Neuronal stem cell (in vitro differentiated cells): Measurements from ENCODE around the gene TOX2.

Experiments
- DNase-seq: peaks from one replicate; pipeline ENCODE4 v3.0.0-alpha.2; 2013; ENCODE audit warnings: low spot score
- H2AFZ ChIP-seq: one replicate; pipeline ENCODE4 v1.6.1; 2013; ENCODE audit warnings: mild to moderate bottlenecking, low read length, inconsistent platforms
- H2AK5ac ChIP-seq: 2 replicates; pipeline ENCODE4 v1.6.1; 2013; ENCODE audit warnings: low read depth, mild to moderate bottlenecking, inconsistent platforms, low read length, moderate library complexity, mixed read lengths
- H2BK120ac ChIP-seq: 2 replicates; pipeline ENCODE4 v1.6.1; 2013; ENCODE audit warnings: low read depth, mild to moderate bottlenecking, inconsistent platforms, low read length, moderate library complexity, mixed read lengths
- H2BK12ac ChIP-seq: one replicate; pipeline ENCODE4 v1.6.1; 2013; ENCODE audit warnings: low read length, inconsistent platforms
- H2BK15ac ChIP-seq: 2 replicates; pipeline ENCODE4 v1.6.1; 2013; ENCODE audit warnings: mild to moderate bottlenecking, low read length, inconsistent platforms, mixed read lengths
- H2BK5ac ChIP-seq: one replicate; pipeline ENCODE4 v1.6.1; 2013; ENCODE audit warnings: inconsistent platforms, mild to moderate bottlenecking, low read length, moderate library complexity
- H3K14ac ChIP-seq: one replicate; pipeline ENCODE4 v1.6.1; 2013; ENCODE audit warnings: low read length, inconsistent platforms
- H3K18ac ChIP-seq: 2 replicates; pipeline ENCODE4 v1.6.1; 2013; ENCODE audit warnings: low read length, inconsistent platforms
- H3K23ac ChIP-seq: 2 replicates; pipeline ENCODE4 v1.6.1; 2013; ENCODE audit warnings: low read depth, mild to moderate bottlenecking, mixed read lengths, low read length, inconsistent platforms; ENCODE audit not compliant: poor library complexity
- H3K27ac ChIP-seq: replicated peaks from 3 replicates; pipeline ENCODE4 v1.5.1; 2013; ENCODE audit warnings: low read length, inconsistent platforms
- H3K27me3 ChIP-seq, 3 experiments: 2 replicates each; pipeline ENCODE4 v1.6.1; 2013; ENCODE audit warnings: low read length in 3 of 3, mild to moderate bottlenecking in 2 of 3, inconsistent platforms in 1 of 3, low read depth in 1 of 3, mixed read lengths in 1 of 3, moderate library complexity in 1 of 3; ENCODE audit not compliant: control insufficient read depth in 3 of 3, insufficient read depth in 3 of 3
- H3K36me3 ChIP-seq, 2 donors: replicated peaks in 1 of 2; 2 replicates each; pipeline ENCODE4 v1.6.1; 2013; ENCODE audit warnings: low read length in 2 of 2; ENCODE audit not compliant: control insufficient read depth in 2 of 2, insufficient read depth in 2 of 2
- H3K4ac ChIP-seq: 2 replicates; pipeline ENCODE4 v1.6.1; 2013; ENCODE audit warnings: inconsistent platforms, mild to moderate bottlenecking, low read length, moderate library complexity
- H3K4me1 ChIP-seq, 2 donors: 1 replicate in 1 of 2; 2 replicates in 1 of 2; pipeline ENCODE4 v1.6.1; 2013; ENCODE audit warnings: low read length in 2 of 2, low read depth in 1 of 2; ENCODE audit not compliant: control insufficient read depth in 2 of 2, insufficient read depth in 1 of 2
- H3K4me2 ChIP-seq: one replicate; pipeline ENCODE4 v1.6.1; 2013; ENCODE audit warnings: mild to moderate bottlenecking, low read length, inconsistent platforms; ENCODE audit not compliant: insufficient read depth, poor library complexity, severe bottlenecking
- H3K4me3 ChIP-seq, 2 donors: 2 replicates each; pipeline ENCODE4 v1.5.1; 2013; ENCODE audit warnings: low read length in 2 of 2, mild to moderate bottlenecking in 2 of 2, inconsistent platforms in 1 of 2, moderate library complexity in 1 of 2
- H3K79me1 ChIP-seq: one replicate; pipeline ENCODE4 v1.6.1; 2013; ENCODE audit warnings: low read depth, mild to moderate bottlenecking, inconsistent platforms, low read length, moderate library complexity
- H3K9ac ChIP-seq: one replicate; pipeline ENCODE4 v1.6.1; 2013; ENCODE audit warnings: mild to moderate bottlenecking, low read depth, low read length, inconsistent platforms; ENCODE audit not compliant: poor library complexity
- H3K9me3 ChIP-seq, 2 donors: replicated peaks in 1 of 2; 2 replicates each; pipeline versions ENCODE3 to v1.6.1; 2013; ENCODE audit warnings: low read length in 2 of 2, mild to moderate bottlenecking in 2 of 2, inconsistent platforms in 1 of 2, low read depth in 1 of 2, mixed read lengths in 1 of 2, moderate library complexity in 1 of 2; ENCODE audit not compliant: control insufficient read depth in 2 of 2, insufficient read depth in 1 of 2
- H4K8ac ChIP-seq: one replicate; pipeline ENCODE4 v1.6.1; 2013; ENCODE audit warnings: low read depth, mild to moderate bottlenecking, inconsistent platforms, low read length, moderate library complexity
- H4K91ac ChIP-seq: one replicate; pipeline ENCODE4 v1.6.1; 2013; ENCODE audit warnings: low read length, low read depth, mild to moderate bottlenecking, inconsistent platforms; ENCODE audit not compliant: poor library complexity
- WGBS, 2 donors: extraction: QIAGEN DNeasy Blood & Tissue Kit; methylation state at CpG; one replicate each; pipeline ENCODE4 v1.1.7; 2013; ENCODE audit warnings: missing lambda C conversion rate in 2 of 2, mixed read lengths in 1 of 2; ENCODE audit not compliant: insufficient read length in 2 of 2, insufficient replicate concordance in 1 of 2; ENCODE audit errors: extremely low coverage in 2 of 2; 5-methylcytosine and 5-hydroxymethylcytosine counted together

TOX2 gene

GRCh38 chr20:43985608-43986316 is 71.1 kb downstream of the TOX2 start:
- Histone ChIP-seq H2BK120ac (no peak overlapping the region), H3K79me1 (no peaks in the 10 kb centered on the region), H2AFZ (no peak overlapping the region), H4K8ac (peak overlapping the region; percentile 48), H2AK5ac (no peak overlapping the region), H3K4me2 (no peak overlapping the region), H4K91ac (no peak overlapping the region), H3K4me1 (peaks cover 0 to 2% of the 10 kb centered on the region in 2 donors), H3K9ac (no peak overlapping the region), H3K23ac (no peak overlapping the region), H3K4me3 (no peak overlapping the region), H3K14ac (peak overlapping the region; percentile 76), H3K36me3 (no peaks in the 10 kb centered on the region), H2BK5ac (no peak overlapping the region), H3K18ac (no peak overlapping the region), H3K9me3 (peaks cover 0 to 2% of the 10 kb centered on the region in 2 donors), H3K27me3 (no peaks in the 10 kb centered on the region), H2BK15ac (no peak overlapping the region), H2BK12ac (no peak overlapping the region), H3K4ac (no peak overlapping the region), H3K27ac (no peak overlapping the region)
- DNase-seq, result no peak
- no CpG with 5 or more reads among the region's 9 CpGs for WGBS, 2 donors

DNA sequence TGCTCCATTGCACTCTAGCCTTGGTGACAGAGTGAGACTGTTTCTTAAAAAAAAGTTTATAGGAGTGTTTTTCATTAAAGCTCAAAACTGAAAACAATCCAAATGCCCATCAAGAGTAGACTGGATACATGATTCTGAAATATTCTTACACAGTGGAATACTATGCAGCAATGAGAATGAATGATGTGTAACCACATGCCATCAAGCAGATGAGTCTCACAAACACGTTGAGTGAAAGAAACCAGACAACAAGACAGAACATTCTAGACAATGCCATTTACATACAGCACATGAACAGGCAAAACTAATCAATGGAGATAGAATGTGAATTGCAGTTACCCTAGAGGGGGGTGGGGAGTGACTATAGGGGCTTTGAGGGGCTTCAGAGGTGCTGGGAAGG is 72.4 kb downstream of the TOX2 start:
- Histone ChIP-seq H3K4me1 (peaks cover 0 to 2% of the 10 kb centered on the region in 2 donors), H3K9ac (no peak overlapping the region), H3K14ac (no peak overlapping the region), H3K23ac (no peak overlapping the region), H3K27ac (no peak overlapping the region), H2BK120ac (no peak overlapping the region), H2AK5ac (no peak overlapping the region), H3K79me1 (no peaks in the 10 kb centered on the region), H2BK5ac (no peak overlapping the region), H3K4ac (no peak overlapping the region), H2BK15ac (no peak overlapping the region), H2AFZ (no peak overlapping the region), H3K4me2 (no peak overlapping the region), H4K91ac (no peak overlapping the region), H3K36me3 (no peaks in the 10 kb centered on the region), H3K18ac (no peak overlapping the region), H3K27me3 (no peaks in the 10 kb centered on the region), H3K4me3 (no peak overlapping the region), H3K9me3 (peaks cover 0 to 2% of the 10 kb centered on the region in 2 donors), H2BK12ac (no peak overlapping the region), H4K8ac (no peak overlapping the region)
- no CpG with 5 or more reads among the region's 1 CpG for WGBS, 2 donors
- DNase-seq, result no peak

DNA sequence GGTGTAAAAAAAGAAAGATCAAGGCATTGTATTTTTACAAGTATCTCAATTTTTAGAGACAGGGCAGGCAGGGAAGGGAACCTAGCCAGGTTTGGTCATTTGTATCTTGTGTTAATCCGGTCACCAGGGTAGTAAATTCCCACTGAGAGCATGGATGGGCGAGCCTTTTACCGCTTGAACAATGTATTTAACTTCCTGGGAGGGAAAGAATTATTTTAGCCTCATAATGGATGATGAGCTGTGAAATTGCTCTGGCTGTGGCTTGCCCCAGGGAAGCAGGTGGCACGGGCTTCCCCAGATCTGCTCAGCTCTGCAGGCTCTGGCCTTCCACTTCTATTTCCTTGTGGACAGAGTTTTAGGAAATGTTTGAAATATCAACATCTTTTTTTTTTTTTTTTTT is 72.9 kb downstream of the TOX2 start:
- Histone ChIP-seq H3K18ac (no peak overlapping the region), H3K23ac (no peak overlapping the region), H4K91ac (no peak overlapping the region), H3K4me3 (no peak overlapping the region), H3K27me3 (no peaks in the 10 kb centered on the region), H2AFZ (no peak overlapping the region), H4K8ac (no peak overlapping the region), H3K9me3 (peaks cover 0 to 2% of the 10 kb centered on the region in 2 donors), H3K36me3 (no peaks in the 10 kb centered on the region), H3K4me2 (no peak overlapping the region), H3K79me1 (no peaks in the 10 kb centered on the region), H2BK15ac (no peak overlapping the region), H2BK120ac (no peak overlapping the region), H3K27ac (no peak overlapping the region), H3K4ac (no peak overlapping the region), H2AK5ac (no peak overlapping the region), H3K4me1 (peaks cover 0 to 2% of the 10 kb centered on the region in 2 donors), H3K9ac (no peak overlapping the region), H2BK12ac (no peak overlapping the region), H3K14ac (no peak overlapping the region), H2BK5ac (no peak overlapping the region)
- no peak for DNase-seq
- WGBS, 2 donors, result no CpG with 5 or more reads among the region's 4 CpGs

GRCh38 chr20:43988451-43988850 is 73.8 kb downstream of the TOX2 start:
- DNase-seq, result no peak
- no CpG with 5 or more reads among the region's 2 CpGs for WGBS, 2 donors
- H4K8ac ChIP-seq, result no peak overlapping the region

More at GRCh38 chr20:43988451-43988850, 73.8 kb downstream of the TOX2 start:
- no peak overlapping the region for H3K14ac ChIP-seq
- no peak overlapping the region for H3K4me3 ChIP-seq
- no peak overlapping the region for H3K4ac ChIP-seq
- H2AK5ac ChIP-seq, result no peak overlapping the region
- no peak overlapping the region for H4K91ac ChIP-seq
- H3K36me3 ChIP-seq, result no peaks in the 10 kb centered on the region
- H3K79me1 ChIP-seq, result no peaks in the 10 kb centered on the region
- peaks cover 0 to 2% of the 10 kb centered on the region in 2 donors for H3K9me3 ChIP-seq
- no peak overlapping the region for H3K4me2 ChIP-seq
- H3K9ac ChIP-seq, result no peak overlapping the region
- peaks cover 0 to 2% of the 10 kb centered on the region in 2 donors for H3K4me1 ChIP-seq
- no peak overlapping the region for H2BK5ac ChIP-seq
- no peak overlapping the region for H3K23ac ChIP-seq
- no peak overlapping the region for H3K18ac ChIP-seq
- no peak overlapping the region for H3K27ac ChIP-seq
- H2BK120ac ChIP-seq, result no peak overlapping the region
- no peaks in the 10 kb centered on the region for H3K27me3 ChIP-seq
- no peak overlapping the region for H2BK15ac ChIP-seq
- no peak overlapping the region for H2BK12ac ChIP-seq
- H2AFZ ChIP-seq, result no peak overlapping the region
